ENCODE measurements around the gene SNRPF. TPM values are rescaled to one million over a fixed set of nuclear protein-coding genes. Genes with fewer than 3 reads are reported as not detected.

The SNRPF gene
- polyA plus RNA-seq, 2 donors = 43.4 to 100 TPM

Other genes starting within 250 kb of the SNRPF start
- 1 to 10 TPM; 3.8 to 6.2 TPM for gene NTN4, start 68.2 kb upstream of the SNRPF start, polyA plus RNA-seq
- gene CCDC38, start 83.7 kb downstream of the SNRPF start, polyA plus RNA-seq = not detected
- under 1 TPM; 0.33 TPM for gene AMDHD1, start 84.4 kb downstream of the SNRPF start, polyA plus RNA-seq
- 1 to 10 TPM; 1.1 to 2.0 TPM for gene HAL, start 137.4 kb downstream of the SNRPF start, polyA plus RNA-seq
- gene LTA4H, start 176.6 kb downstream of the SNRPF start, polyA plus RNA-seq = 10 to 100 TPM; 48.9 to 93.2 TPM

Measured in esophagus (tissue), 2 donors.